ENCODE measurements around the gene ATG3.
"Not testable (repeated sequence)": the region's sequence is repeated elsewhere in the genome, so short reads cannot be mapped to it uniquely, and the experiment has no call there.

The ATG3 gene

DNA sequence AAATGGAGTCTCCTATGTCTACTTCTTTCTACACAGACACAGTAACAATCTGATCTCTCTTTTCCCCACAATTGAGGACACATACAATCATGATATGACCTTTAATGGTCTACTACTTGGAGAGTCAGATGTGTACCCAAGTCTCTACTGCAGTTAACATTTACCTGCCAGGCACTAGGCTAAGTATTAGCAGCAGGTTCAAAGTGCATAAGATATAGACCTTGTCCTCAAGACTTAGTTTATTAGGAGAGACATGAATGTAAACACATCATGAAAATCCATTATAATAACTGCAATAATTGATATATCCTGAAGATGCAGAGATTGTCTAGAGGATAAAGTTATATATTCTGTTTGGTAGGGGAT is 3.2 kb upstream of the ATG3 start:
- Histone ChIP-seq H3K36me3 (ENCODE audit: control insufficient read depth in 1 of 2, insufficient read depth in 2 of 2, low read length in 2 of 2) (peaks cover 3 to 17% of the 10 kb centered on the region in 2 donors), H3K9me3 (ENCODE audit: control insufficient read depth in 1 of 2, low read length in 2 of 2) (no peaks in the 10 kb centered on the region), H3K9ac (ENCODE audit: low read depth in 1 of 2, low read length in 2 of 2) (no peak overlapping the region), H3K27ac (ENCODE audit: low read depth, low read length) (no peak overlapping the region), H3K27me3 (ENCODE audit: control insufficient read depth in 1 of 2, insufficient read depth in 2 of 2, low read length in 2 of 2) (no peaks in the 10 kb centered on the region), H3K4me1 (ENCODE audit: control insufficient read depth in 1 of 2, insufficient read depth in 2 of 2, low read length in 2 of 2) (peaks cover 13 to 27% of the 10 kb centered on the region in 2 donors), H3K4me3 (ENCODE audit: low read depth in 1 of 2, low read length in 2 of 2) (no peak overlapping the region)

DNA sequence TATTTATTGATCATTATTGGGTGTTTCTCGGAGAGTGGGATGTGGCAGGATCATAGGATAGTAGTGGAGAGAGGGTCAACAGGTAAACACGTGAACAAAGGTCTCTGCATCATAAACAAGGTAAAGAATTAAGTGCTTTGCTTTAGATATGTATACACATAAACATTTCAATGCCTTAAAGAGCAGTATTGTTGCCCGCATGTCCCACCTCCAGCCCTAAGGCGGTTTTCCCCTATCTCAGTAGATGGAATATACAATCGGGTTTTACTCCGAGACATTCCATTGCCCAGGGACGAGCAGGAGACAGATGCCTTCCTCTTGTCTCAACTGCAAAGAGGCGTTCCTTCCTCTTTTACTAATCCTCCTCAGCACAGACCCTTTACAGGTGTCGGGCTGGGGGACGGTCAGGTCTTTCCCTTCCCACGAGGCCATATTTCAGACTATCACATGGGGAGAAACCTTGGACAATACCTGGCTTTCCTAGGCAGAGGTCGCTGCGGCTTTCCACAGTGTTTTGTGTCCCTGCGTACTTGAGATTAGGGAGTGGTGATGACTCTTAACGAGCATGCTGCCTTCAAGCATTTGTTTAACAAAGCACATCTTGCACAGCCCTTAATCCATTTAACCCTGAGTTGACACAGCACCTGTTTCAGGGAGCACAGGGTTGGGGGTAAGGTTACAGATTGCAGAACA is 2.6 kb upstream of the ATG3 start:
- not testable (repeated sequence) for H3K9ac ChIP-seq (ENCODE audit: low read depth in 1 of 2, low read length in 2 of 2); H3K27me3 ChIP-seq (ENCODE audit: control insufficient read depth in 1 of 2, insufficient read depth in 2 of 2, low read length in 2 of 2); H3K27ac ChIP-seq (ENCODE audit: low read depth, low read length); H3K9me3 ChIP-seq (ENCODE audit: control insufficient read depth in 1 of 2, low read length in 2 of 2)
- Histone ChIP-seq H3K36me3 (ENCODE audit: control insufficient read depth in 1 of 2, insufficient read depth in 2 of 2, low read length in 2 of 2) (peaks cover 3 to 12% of the 10 kb centered on the region in 2 donors), H3K4me1 (ENCODE audit: control insufficient read depth in 1 of 2, insufficient read depth in 2 of 2, low read length in 2 of 2) (peaks cover 18 to 32% of the 10 kb centered on the region in 2 donors), H3K4me3 (ENCODE audit: low read depth in 1 of 2, low read length in 2 of 2) (peak overlapping the region in 1 of 2 donors; percentile 25)

DNA sequence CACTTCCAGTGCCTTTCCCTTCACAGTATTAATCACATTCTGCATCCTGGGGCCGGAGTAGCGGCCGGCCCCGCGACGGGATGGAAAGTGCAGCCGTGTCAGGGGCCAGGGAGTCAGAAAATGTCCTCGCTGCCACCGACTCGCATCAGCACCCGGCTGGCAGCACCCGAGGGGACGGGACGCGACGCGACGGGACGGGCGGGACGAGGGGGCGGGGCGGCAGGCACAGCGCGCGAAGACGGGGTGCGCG is 353 bp downstream of the ATG3 start:
- Histone ChIP-seq H3K9me3 (ENCODE audit: control insufficient read depth in 1 of 2, low read length in 2 of 2) (no peaks in the 10 kb centered on the region), H3K9ac (ENCODE audit: low read depth in 1 of 2, low read length in 2 of 2) (peak overlapping the region; percentile 86 to 95), H3K27me3 (ENCODE audit: control insufficient read depth in 1 of 2, insufficient read depth in 2 of 2, low read length in 2 of 2) (no peaks in the 10 kb centered on the region), H3K36me3 (ENCODE audit: control insufficient read depth in 1 of 2, insufficient read depth in 2 of 2, low read length in 2 of 2) (peaks cover 0 to 2% of the 10 kb centered on the region in 2 donors), H3K4me1 (ENCODE audit: control insufficient read depth in 1 of 2, insufficient read depth in 2 of 2, low read length in 2 of 2) (peaks cover 22 to 35% of the 10 kb centered on the region in 2 donors), H3K27ac (ENCODE audit: low read depth, low read length) (peak overlapping the region; percentile 98), H3K4me3 (ENCODE audit: low read depth in 1 of 2, low read length in 2 of 2) (peak overlapping the region; percentile 98 to 99)

DNA sequence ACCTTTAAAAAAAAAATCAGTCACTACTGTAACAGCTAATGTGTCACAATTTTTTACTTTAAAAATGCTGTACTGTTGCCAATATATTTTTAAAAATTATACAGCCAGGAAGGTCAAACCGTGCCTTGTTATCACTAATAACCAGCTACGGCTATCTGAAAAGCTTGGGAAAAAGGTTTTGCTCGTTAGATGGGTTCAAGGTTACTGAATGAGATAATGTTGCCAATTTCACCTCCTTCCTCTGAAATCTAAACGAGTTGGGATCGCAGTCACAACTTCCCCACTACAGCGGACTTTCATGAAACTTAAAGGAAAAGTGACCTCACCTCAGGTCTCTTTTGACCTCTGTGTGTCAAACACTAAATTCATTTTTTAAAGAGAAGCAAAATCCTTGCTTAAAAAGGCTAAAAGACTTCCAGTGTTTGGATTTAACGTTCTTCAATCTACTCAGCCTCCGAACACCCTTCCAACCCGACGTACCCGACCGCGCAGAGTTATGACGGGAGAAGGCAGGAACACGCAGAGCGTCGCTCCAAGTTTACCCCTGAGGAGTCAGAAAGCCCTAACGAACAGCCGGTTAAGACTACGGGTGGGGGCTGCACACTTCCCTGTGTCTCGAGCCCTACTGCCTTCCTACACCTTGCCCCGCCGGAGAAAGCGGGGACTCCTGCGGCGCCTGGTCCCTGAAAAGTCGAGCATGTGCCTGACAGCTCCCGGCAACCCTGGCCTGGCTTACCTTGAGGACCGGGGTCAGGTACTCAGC is 860 bp downstream of the ATG3 start:
- peaks cover 23 to 35% of the 10 kb centered on the region in 2 donors for H3K4me1 ChIP-seq (ENCODE audit: control insufficient read depth in 1 of 2, insufficient read depth in 2 of 2, low read length in 2 of 2)

DNA sequence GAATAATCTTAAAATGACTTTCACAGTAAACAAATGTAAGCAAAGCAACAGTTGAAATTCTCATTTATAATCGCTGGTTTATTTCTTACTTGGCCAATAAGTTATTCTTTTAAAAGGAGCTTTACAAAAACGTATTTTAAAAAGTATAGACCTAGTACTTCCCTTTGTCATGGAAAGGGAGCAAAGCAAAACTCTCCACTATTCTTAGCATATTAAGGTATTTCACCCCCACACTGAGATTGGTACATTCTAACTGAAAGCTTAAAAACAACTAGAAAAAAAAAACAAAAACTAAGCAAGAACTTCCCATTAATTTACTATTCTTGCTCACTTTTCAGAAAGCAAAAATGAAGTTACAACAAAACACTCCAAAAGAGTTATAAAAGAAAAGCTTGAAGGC is 1.5 kb downstream of the ATG3 start:
- no peaks in the 10 kb centered on the region for H3K27me3 ChIP-seq (ENCODE audit: control insufficient read depth in 1 of 2, insufficient read depth in 2 of 2, low read length in 2 of 2)
- peak overlapping the region; percentile 86 to 95 for H3K9ac ChIP-seq (ENCODE audit: low read depth in 1 of 2, low read length in 2 of 2)
- no peak overlapping the region for H3K27ac ChIP-seq (ENCODE audit: low read depth, low read length)
- peaks cover 29 to 35% of the 10 kb centered on the region in 2 donors for H3K4me1 ChIP-seq (ENCODE audit: control insufficient read depth in 1 of 2, insufficient read depth in 2 of 2, low read length in 2 of 2)
- no peaks in the 10 kb centered on the region for H3K9me3 ChIP-seq (ENCODE audit: control insufficient read depth in 1 of 2, low read length in 2 of 2)
- H3K4me3 ChIP-seq (ENCODE audit: low read depth in 1 of 2, low read length in 2 of 2): peak overlapping the region; percentile 98 to 99
- H3K36me3 ChIP-seq (ENCODE audit: control insufficient read depth in 1 of 2, insufficient read depth in 2 of 2, low read length in 2 of 2): no peaks in the 10 kb centered on the region

More for the DNA sequence above, 860 bp downstream of the ATG3 start:
- Histone ChIP-seq H3K4me3 (ENCODE audit: low read depth in 1 of 2, low read length in 2 of 2) (peak overlapping the region; percentile 98 to 99), H3K9me3 (ENCODE audit: control insufficient read depth in 1 of 2, low read length in 2 of 2) (no peaks in the 10 kb centered on the region), H3K36me3 (ENCODE audit: control insufficient read depth in 1 of 2, insufficient read depth in 2 of 2, low read length in 2 of 2) (no peaks in the 10 kb centered on the region), H3K27ac (ENCODE audit: low read depth, low read length) (peak overlapping the region; percentile 98), H3K27me3 (ENCODE audit: control insufficient read depth in 1 of 2, insufficient read depth in 2 of 2, low read length in 2 of 2) (no peaks in the 10 kb centered on the region), H3K9ac (ENCODE audit: low read depth in 1 of 2, low read length in 2 of 2) (peak overlapping the region; percentile 86 to 95)

DNA sequence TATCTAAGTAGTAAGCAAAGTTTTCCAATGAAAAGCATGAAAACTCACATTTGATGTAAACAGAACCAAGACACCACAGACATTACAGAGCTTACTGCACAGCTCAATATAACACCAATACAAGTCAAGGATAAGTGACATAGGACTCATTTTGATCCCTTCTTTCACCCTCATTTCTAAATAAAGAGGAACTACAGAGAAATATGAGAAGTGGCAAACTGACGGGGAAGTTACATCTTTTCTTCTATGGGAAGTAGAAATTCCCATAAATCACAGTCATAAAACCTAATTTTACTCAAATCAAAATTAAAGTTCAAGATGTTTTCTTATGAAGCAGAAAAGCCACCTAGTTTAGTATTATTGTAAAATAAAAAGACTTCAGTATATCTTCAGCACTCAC is 3.8 kb downstream of the ATG3 start:
- no peaks in the 10 kb centered on the region for H3K36me3 ChIP-seq (ENCODE audit: control insufficient read depth in 1 of 2, insufficient read depth in 2 of 2, low read length in 2 of 2)
- H3K27me3 ChIP-seq (ENCODE audit: control insufficient read depth in 1 of 2, insufficient read depth in 2 of 2, low read length in 2 of 2): no peaks in the 10 kb centered on the region
- H3K27ac ChIP-seq (ENCODE audit: low read depth, low read length): no peak overlapping the region
- no peak overlapping the region for H3K4me3 ChIP-seq (ENCODE audit: low read depth in 1 of 2, low read length in 2 of 2)
- H3K9me3 ChIP-seq (ENCODE audit: control insufficient read depth in 1 of 2, low read length in 2 of 2): no peaks in the 10 kb centered on the region
- H3K9ac ChIP-seq (ENCODE audit: low read depth in 1 of 2, low read length in 2 of 2): no peak overlapping the region
- H3K4me1 ChIP-seq (ENCODE audit: control insufficient read depth in 1 of 2, insufficient read depth in 2 of 2, low read length in 2 of 2): peaks cover 19 to 24% of the 10 kb centered on the region in 2 donors

DNA sequence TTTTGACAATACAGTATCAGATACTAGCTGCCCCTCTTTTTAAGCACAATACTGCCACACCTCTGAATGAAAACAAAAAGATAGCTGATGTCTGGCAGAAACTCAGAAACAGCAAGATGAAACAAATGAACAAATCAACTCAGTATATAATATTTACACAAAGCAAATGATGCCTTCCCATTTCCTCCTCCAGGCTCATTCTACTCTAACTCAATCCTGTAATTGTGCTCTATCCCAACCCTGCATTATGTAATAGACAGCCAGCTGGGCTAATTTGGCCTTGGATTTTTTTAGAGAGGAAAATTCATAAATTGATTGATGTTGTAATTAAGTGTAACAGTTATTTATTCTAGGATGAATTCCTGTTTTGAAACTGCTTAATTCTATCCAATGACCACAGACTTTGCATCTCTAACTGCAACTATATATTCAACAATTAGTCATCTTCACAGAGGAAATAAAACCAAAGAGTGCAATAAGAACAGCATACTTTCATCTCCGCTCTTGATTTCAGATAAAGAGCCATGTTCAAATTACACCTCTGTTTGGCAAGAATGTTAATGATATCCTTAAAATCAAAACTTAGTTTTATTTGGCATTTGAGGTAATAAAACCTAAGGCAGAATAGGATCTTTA is 6.1 kb downstream of the ATG3 start:
- no peak overlapping the region for H3K4me3 ChIP-seq (ENCODE audit: low read depth in 1 of 2, low read length in 2 of 2)
- H3K4me1 ChIP-seq (ENCODE audit: control insufficient read depth in 1 of 2, insufficient read depth in 2 of 2, low read length in 2 of 2): peaks cover 15 to 29% of the 10 kb centered on the region in 2 donors
- H3K27me3 ChIP-seq (ENCODE audit: control insufficient read depth in 1 of 2, insufficient read depth in 2 of 2, low read length in 2 of 2): no peaks in the 10 kb centered on the region
- H3K9me3 ChIP-seq (ENCODE audit: control insufficient read depth in 1 of 2, low read length in 2 of 2): no peaks in the 10 kb centered on the region
- no peaks in the 10 kb centered on the region for H3K36me3 ChIP-seq (ENCODE audit: control insufficient read depth in 1 of 2, insufficient read depth in 2 of 2, low read length in 2 of 2)
- H3K27ac ChIP-seq (ENCODE audit: low read depth, low read length): no peak overlapping the region
- H3K9ac ChIP-seq (ENCODE audit: low read depth in 1 of 2, low read length in 2 of 2): no peak overlapping the region

DNA sequence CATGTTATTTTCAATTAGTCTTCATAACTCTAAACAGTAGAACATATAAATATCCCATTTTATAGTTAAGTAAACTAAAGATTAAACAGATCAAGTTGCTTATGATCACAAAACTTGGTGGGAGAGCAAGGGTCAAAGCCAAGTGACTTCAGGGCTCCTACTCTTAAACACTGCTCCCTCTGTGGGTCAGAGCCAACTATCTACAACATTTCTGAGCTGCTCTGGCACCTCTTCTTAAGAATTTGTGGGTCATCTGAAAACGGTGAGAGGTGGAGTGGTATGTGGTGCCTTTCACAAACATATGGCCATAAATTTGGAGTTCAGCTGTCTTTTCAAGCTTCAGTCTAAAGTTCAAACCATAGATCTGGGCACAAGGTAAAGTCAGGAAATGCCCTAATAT is 10.9 kb downstream of the ATG3 start:
- Histone ChIP-seq H3K9ac (ENCODE audit: low read depth in 1 of 2, low read length in 2 of 2) (no peak overlapping the region), H3K9me3 (ENCODE audit: control insufficient read depth in 1 of 2, low read length in 2 of 2) (no peaks in the 10 kb centered on the region), H3K27me3 (ENCODE audit: control insufficient read depth in 1 of 2, insufficient read depth in 2 of 2, low read length in 2 of 2) (no peaks in the 10 kb centered on the region), H3K27ac (ENCODE audit: low read depth, low read length) (no peak overlapping the region), H3K4me1 (ENCODE audit: control insufficient read depth in 1 of 2, insufficient read depth in 2 of 2, low read length in 2 of 2) (peaks cover 0 to 12% of the 10 kb centered on the region in 2 donors), H3K4me3 (ENCODE audit: low read depth in 1 of 2, low read length in 2 of 2) (no peak overlapping the region), H3K36me3 (ENCODE audit: control insufficient read depth in 1 of 2, insufficient read depth in 2 of 2, low read length in 2 of 2) (peaks cover 11 to 31% of the 10 kb centered on the region in 2 donors)

DNA sequence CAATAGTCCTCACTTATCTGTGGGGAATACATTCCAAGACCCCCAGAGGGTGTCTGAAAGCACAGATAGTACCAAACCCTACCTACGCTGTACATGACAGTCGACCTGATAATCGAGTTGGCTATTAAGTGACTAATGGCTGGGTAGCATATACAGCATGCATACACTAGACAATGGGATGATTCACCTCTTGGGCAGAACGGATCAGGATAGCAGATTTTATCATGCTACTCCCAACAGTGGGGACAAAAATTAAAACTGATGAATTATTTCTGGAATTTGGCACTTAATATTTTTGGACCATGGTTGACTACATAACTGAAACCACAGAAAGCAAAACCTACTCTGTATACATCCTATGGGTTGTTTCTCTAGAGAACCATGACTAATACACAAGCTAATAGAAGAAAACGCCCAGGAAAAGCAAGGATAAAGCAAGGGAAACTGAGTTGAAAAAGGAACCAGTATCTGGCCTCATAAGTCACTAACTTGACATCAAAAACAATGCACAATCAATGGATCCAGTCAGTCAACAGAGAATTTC is 15.5 kb downstream of the ATG3 start:
- H3K4me1 ChIP-seq (ENCODE audit: control insufficient read depth in 1 of 2, insufficient read depth in 2 of 2, low read length in 2 of 2): peaks cover 0 to 8% of the 10 kb centered on the region in 2 donors
- no peak overlapping the region for H3K27ac ChIP-seq (ENCODE audit: low read depth, low read length)
- H3K9ac ChIP-seq (ENCODE audit: low read depth in 1 of 2, low read length in 2 of 2): no peak overlapping the region
- no peaks in the 10 kb centered on the region for H3K27me3 ChIP-seq (ENCODE audit: control insufficient read depth in 1 of 2, insufficient read depth in 2 of 2, low read length in 2 of 2)
- H3K4me3 ChIP-seq (ENCODE audit: low read depth in 1 of 2, low read length in 2 of 2): no peak overlapping the region
- no peaks in the 10 kb centered on the region for H3K9me3 ChIP-seq (ENCODE audit: control insufficient read depth in 1 of 2, low read length in 2 of 2)
- H3K36me3 ChIP-seq (ENCODE audit: control insufficient read depth in 1 of 2, insufficient read depth in 2 of 2, low read length in 2 of 2): peaks cover 14 to 45% of the 10 kb centered on the region in 2 donors
